NCI-H2107 (cell line): ENCODE data around the gene SEMA5A.

Source experiments
- DNase-seq: peaks from one replicate; lab custom pipeline; 2025; lab: John Stamatoyannopoulos, UW

Gene SEMA5A

GRCh38 chr5:9477537-9477936 is 68.3 kb downstream of the SEMA5A start:
- no peak for DNase-seq

GRCh38 chr5:9474219-9475002 is 71.5 kb downstream of the SEMA5A start:
- DNase-seq: no peak

GRCh38 chr5:9473624-9474023 is 72.3 kb downstream of the SEMA5A start:
- DNase-seq: no peak

GRCh38 chr5:9470410-9470809 is 75.5 kb downstream of the SEMA5A start:
- DNase-seq: no peak

DNA sequence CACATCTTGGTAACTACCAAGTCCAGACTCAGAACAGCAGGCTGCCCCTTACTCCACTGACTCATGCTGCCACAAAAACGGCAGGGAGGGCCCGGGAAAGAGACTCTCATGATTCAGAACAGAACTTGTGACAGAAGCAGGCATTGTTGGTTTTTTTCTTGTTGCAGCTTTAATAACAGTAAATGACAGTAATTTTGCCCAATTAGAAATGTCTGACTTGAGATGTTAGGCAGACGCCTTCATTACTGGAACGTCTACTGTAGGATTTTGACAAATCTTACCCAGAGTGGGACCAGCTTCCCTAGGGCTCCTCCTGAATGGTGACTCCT is 77.9 kb downstream of the SEMA5A start:
- DNase-seq: no peak

- no peak for DNase-seq
Observed at GRCh38 chr5:9467199-9468059, 78.4 kb downstream of the SEMA5A start.

- DNase-seq: no peak
Observed at GRCh38 chr5:9466697-9467096, 79.2 kb downstream of the SEMA5A start.

- DNase-seq: no peak
Observed at GRCh38 chr5:9464478-9464877, 81.4 kb downstream of the SEMA5A start.

GRCh38 chr5:9462109-9462508 is 83.8 kb downstream of the SEMA5A start:
- DNase-seq: no peak

DNA sequence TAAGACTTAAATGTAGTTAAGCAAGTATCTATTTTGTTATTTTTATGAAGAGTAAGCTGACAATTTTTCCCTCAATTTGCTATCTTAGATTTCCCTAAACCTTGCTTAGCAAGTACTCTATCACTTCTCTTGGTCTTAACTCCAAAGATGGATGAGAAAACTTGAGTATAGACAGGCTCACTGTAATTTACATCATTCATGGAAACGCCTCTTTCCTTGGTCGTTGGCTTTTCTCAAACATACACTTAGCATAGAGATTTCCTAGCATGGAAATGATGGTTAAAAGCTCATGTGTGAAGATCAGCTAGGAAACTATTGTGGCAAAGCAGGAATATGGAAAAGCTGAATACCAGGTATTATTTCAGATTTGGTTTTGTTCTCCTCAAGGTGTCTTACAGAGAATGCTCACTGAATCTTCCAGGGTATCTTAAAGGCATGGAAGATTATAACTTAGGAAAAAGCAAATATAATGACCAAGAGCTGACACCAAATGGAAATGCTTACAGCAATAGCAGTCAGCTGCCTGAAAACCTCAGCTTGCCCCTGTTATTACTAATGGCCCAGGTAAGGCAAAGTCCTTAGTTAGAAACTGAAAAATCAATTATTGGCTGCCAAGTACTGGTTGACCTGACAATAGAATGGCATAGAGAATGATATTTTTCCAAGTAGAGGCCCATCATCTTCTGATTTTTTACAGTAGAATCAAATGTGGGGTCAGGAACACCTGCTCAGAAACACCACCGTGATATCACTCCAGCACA is 84.8 kb downstream of the SEMA5A start:
- DNase-seq: no peak

DNA sequence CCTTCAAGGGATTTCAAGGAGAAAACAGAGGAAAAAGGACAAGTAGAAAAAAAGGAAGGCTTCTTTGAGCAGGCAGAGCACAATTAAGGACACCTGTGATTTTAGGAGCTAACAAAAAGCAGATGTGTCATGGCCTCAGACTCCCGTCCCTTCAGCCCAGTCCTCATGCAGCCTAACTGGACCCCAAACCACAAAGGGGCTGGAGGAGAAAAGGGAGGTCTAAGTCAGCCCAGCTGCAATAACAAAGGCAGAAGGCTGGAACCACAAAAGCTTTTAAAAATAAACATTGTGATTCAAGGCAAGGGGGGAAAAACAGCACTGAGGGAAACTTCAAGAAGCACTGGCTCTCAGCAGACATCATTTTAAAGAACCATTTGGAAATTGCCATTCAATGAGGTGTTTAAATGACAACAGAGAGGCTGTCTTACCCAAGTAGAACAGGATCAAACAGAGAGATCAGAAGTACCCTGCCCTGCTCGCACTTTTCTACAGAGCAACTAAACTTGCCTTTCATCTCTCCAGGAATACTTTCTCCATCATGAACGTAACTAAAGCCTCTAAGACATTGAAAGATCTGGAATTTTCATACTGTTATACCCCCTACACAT is 89.3 kb downstream of the SEMA5A start:
- no peak for DNase-seq

- DNase-seq: no peak
Observed at GRCh38 chr5:9455826-9456434, 89.9 kb downstream of the SEMA5A start.

DNA sequence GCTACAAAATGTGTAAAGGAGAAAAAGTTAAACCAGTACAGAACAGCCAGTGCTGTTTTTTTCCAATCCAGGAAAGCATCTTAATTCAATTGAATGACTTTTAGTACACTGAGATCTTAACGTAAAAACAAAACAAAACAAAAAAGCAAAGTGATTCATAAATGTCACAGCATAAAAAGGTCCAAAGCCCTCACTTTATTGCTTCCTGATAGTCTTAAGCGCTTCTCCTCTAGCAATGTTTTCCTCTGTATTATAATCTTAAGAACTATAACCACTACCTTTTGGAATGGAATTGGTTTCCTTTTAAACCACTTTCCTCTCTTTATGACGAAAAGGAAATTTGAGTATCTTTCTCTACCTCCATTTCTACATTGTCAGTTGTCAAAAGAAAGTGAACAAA is 91.4 kb downstream of the SEMA5A start:
- DNase-seq: no peak

GRCh38 chr5:9454012-9454481 is 91.8 kb downstream of the SEMA5A start:
- DNase-seq: no peak

DNA sequence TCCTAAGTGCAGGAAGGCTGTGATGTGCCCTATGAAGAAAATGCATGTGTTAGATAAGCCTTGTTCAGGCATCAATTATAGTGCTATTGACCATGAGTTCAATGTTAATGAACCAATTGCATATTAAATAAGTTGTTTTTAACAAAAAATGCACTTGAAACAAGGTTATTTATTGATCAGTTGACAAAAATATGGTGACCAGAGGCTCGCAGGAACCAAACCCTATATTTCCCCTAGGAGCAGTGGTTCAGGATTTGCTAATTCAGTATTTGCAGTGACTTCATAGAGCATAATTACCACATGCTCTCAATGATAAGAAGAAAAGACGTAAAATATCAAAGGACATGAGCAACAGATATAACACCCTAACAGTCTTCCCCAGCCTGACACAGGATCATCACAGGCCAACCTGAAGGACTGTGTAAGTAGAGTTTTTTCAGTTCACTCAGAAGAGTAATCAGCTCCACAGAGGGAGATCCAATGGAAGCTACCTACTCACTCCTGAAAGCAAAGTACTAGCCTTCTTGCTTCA is 92.3 kb downstream of the SEMA5A start:
- DNase-seq: no peak

DNA sequence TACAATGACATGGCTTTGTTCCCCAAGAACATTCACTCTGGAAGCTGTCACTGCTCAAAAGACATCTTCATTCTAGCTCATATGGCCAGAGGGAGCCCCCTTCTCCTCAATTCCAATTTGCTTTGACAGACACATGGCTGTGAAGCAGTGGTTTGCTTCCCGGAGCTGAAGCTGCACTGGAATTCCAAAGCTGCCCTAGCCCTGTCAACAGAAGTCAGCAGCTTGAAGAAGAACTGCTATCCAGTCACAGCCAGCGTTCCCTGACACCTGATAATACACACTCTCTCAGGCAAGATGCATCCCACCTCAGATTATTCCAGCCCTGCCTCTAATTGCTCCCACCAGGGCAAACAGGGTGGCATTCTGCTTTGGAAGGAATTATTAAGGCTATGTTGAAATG is 93.7 kb downstream of the SEMA5A start:
- no peak for DNase-seq

GRCh38 chr5:9451037-9451436 is 94.8 kb downstream of the SEMA5A start:
- DNase-seq: no peak

DNA sequence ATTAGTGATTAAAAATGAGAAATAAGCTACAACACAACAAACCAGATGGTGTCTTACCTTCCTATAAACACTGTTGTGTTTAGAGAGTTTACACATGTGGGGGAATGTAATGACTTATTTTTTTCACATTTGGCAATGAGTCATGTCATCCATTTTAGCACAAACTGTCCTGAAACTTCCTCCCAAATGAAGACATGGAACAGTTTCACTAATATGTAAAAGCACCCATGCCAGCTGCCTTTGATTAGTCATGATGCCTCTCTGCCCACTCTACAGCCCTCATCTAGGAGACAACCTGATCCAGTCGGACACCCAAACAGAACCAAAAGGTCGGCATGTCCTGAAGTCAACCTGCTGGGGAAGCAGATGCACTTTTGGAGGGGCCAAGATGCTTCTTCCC is 98.2 kb downstream of the SEMA5A start:
- DNase-seq: no peak

DNA sequence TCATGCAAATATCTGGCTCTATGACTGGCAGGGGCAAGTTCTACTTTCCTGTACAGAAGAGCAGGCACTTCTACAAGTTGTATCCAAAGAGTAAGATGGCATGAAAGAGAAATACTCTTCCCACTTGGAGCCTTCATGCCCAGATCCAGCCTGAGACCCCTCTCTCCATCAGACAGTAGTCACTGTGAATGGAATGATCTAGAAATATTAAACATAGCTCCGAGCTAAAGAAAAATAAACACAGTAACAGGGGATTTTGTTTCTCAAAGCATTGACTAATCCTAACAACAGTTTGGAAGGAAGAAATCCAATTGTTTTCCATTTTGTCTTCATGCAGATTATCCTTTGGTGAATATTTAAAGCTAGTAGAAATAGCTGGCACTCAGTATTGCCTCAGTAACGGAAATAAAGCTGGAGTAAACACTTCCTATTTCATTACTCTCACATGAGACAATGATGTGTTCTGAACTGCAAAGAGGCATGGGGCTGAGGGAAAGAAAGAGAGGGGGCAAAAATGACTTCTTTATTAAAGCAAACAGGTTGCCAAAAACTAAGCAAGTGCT is 100.0 kb downstream of the SEMA5A start:
- no peak for DNase-seq

- DNase-seq: no peak
Observed at GRCh38 chr5:9444346-9444745, 101.5 kb downstream of the SEMA5A start.

DNA sequence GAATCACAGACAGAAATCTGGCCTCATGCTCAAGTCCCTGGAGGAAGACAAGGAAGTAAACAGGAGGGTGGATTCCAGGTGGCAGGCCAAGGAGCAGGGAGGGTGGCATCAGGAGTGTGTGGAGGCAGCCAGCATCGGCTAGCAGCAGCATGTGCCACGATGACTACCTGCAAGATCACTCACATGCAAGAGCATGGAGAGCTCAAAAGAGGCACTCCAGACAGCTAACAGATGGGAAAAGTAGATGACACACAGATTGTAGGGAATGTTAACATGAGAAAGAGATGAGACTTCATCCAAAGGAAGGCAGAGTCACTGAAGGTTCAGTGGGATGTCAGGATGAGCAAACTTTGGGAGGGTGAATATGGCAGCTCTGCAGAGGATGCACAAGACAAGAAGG is 104.3 kb downstream of the SEMA5A start:
- no peak for DNase-seq
